Activated CD8-positive, alpha-beta memory T cell treated with anti-CD3 and anti-CD28 coated beads for 1 hour (primary cell): ENCODE data around the gene NBPF15.
"Not testable (repeated sequence)": the region's sequence is repeated elsewhere in the genome, so short reads cannot be mapped to it uniquely, and the experiment has no call there.

ENCODE experiments used
- DNase-seq, 2 donors: peaks; one replicate each; pipeline ENCODE4 v3.0.0-alpha.2; 2020; ENCODE audit warnings: low read depth in 1 of 2; ENCODE audit errors: extremely low read depth in 1 of 2

The NBPF15 gene

GRCh38 chr1:144461136-144461759 is at the start of gene NBPF15:
Gene NBPF15 (minus strand): TSS chr1:144461669. CDS start chr1:144440003, 21,666 bp downstream.
- DNase-seq: peak in 1 of 2 donors; percentile 56

- not testable (repeated sequence) for DNase-seq
Measured at GRCh38 chr1:144496429-144496828, 35.0 kb upstream of the NBPF15 start.

- not testable (repeated sequence) for DNase-seq
Measured at GRCh38 chr1:144494130-144494529, 32.7 kb upstream of the NBPF15 start.

- not testable (repeated sequence) for DNase-seq
Measured at GRCh38 chr1:144490394-144490793, 28.9 kb upstream of the NBPF15 start.

- DNase-seq: not testable (repeated sequence)
Measured at GRCh38 chr1:144487002-144487401, 25.5 kb upstream of the NBPF15 start.

- DNase-seq: not testable (repeated sequence)
Measured at GRCh38 chr1:144485048-144485993, 23.9 kb upstream of the NBPF15 start.

- DNase-seq: not testable (repeated sequence)
Measured at GRCh38 chr1:144473897-144474296, 12.4 kb upstream of the NBPF15 start.

- not testable (repeated sequence) for DNase-seq
Measured at GRCh38 chr1:144471434-144471833, 10.0 kb upstream of the NBPF15 start.

- not testable (repeated sequence) for DNase-seq
Measured at GRCh38 chr1:144461778-144462177, 309 bp upstream of the NBPF15 start.

GRCh38 chr1:144460686-144461085 is 783 bp downstream of the NBPF15 start:
- not testable (repeated sequence) for DNase-seq

GRCh38 chr1:144442402-144442801 is 19.1 kb downstream of the NBPF15 start:
- DNase-seq: not testable (repeated sequence)

- not testable (repeated sequence) for DNase-seq
Measured at GRCh38 chr1:144439737-144440136, 21.7 kb downstream of the NBPF15 start.

- DNase-seq: peak in 1 of 2 donors; percentile 28
Measured at GRCh38 chr1:144418891-144419694, 42.4 kb downstream of the NBPF15 start.

- DNase-seq: not testable (repeated sequence)
Measured at GRCh38 chr1:144413404-144414118, 47.9 kb downstream of the NBPF15 start.

- peak; percentile 70 to 74 for DNase-seq
Measured at GRCh38 chr1:144412491-144413403, 48.7 kb downstream of the NBPF15 start.

- DNase-seq: peak; percentile 49 to 54
Measured at GRCh38 chr1:144412068-144412471, 49.4 kb downstream of the NBPF15 start.

- DNase-seq: not testable (repeated sequence)
Measured at GRCh38 chr1:144402807-144403206, 58.7 kb downstream of the NBPF15 start.

- not testable (repeated sequence) for DNase-seq
Measured at GRCh38 chr1:144371651-144372050, 89.8 kb downstream of the NBPF15 start.
